ENCODE measurements around the gene MYO7B. TPM values are rescaled to one million over a fixed set of nuclear protein-coding genes. Genes with fewer than 3 reads are reported as not detected.

The MYO7B gene
- total RNA-seq, 2 experiments from 2014 or later, result 0.65 to 1.2 TPM

DNA sequence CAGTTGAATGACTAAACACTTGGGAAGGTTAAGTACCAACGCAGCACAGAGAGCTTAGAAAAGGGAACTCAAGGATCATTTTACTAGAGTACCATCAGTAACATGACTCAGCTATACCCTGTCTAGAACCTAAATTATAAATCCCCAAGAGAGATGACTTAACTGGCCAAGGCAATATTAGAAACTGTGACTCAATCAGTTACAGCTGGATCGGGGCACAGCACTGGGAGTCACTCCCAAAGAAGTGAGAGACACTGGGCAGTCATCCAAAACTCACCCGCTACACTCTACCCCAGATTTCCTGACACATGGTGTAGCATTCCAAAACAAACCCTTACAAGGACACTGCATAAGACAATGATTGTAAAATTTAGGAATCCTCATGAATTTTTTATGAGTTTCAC lies 26.9 kb upstream of the MYO7B start:
- peaks cover 53% of the 10 kb centered on the region for H3K4me1 Mint-ChIP-seq (ENCODE audit: low read depth)
- ChIA-PET POLR2A (interaction anchor here (2.3 kb wide), 1 partner anchor 9 kb away, joined by 4 read pairs; no protein-coding TSS in a partner anchor), CTCF (interaction anchor here (1.2 to 1.4 kb wide), 4 partner anchors 10 to 238 kb away, joined by 3 to 8 read pairs (median 4); no protein-coding TSS in a partner anchor)
- no peaks in the 10 kb centered on the region for H3K27me3 Mint-ChIP-seq
- H3K4me3 Mint-ChIP-seq, result no peak overlapping the region
- DNase-seq (no peak), ATAC-seq (no peak)
- H3K9me3 Mint-ChIP-seq, result no peaks in the 10 kb centered on the region
- H3K36me3 Mint-ChIP-seq (ENCODE audit: low read depth), result peaks cover 45% of the 10 kb centered on the region
- intact Hi-C loops (cut with micrococcal nuclease), result no loop called here
- TF ChIP-seq, protein P1, sequence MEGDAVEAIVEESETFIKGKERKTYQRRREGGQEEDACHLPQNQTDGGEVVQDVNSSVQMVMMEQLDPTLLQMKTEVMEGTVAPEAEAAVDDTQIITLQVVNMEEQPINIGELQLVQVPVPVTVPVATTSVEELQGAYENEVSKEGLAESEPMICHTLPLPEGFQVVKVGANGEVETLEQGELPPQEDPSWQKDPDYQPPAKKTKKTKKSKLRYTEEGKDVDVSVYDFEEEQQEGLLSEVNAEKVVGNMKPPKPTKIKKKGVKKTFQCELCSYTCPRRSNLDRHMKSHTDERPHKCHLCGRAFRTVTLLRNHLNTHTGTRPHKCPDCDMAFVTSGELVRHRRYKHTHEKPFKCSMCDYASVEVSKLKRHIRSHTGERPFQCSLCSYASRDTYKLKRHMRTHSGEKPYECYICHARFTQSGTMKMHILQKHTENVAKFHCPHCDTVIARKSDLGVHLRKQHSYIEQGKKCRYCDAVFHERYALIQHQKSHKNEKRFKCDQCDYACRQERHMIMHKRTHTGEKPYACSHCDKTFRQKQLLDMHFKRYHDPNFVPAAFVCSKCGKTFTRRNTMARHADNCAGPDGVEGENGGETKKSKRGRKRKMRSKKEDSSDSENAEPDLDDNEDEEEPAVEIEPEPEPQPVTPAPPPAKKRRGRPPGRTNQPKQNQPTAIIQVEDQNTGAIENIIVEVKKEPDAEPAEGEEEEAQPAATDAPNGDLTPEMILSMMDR (IDR thresholded peaks at IDR 0.05), result no peak
- H3K27ac Mint-ChIP-seq, result peak overlapping the region; percentile 8

DNA sequence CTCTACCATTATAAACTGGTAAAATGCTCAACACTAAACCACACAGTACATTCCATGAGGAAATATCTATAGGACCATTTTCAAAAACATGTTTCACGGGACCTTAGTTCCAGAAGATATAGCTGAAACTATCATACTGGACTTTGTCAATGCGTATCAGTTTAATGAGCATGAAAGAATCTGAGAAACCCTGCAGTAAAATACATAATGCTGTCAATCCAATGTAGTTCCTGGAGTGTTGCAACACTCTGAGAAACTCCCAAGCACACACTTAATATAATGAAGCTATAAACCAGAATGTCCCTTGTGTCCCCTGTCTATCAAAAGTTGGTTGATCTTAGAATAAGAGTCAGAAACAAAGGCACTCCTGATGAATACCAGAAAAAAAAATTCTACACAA lies 25.4 kb upstream of the MYO7B start:
- H3K27ac Mint-ChIP-seq, result peak overlapping the region; percentile 7
- peaks cover 66% of the 10 kb centered on the region for H3K4me1 Mint-ChIP-seq (ENCODE audit: low read depth)
- no peak overlapping the region for H3K4me3 Mint-ChIP-seq
- intact Hi-C loops (cut with micrococcal nuclease), result no loop called here
- H3K27me3 Mint-ChIP-seq, result no peaks in the 10 kb centered on the region
- TF ChIP-seq, protein P1 (IDR thresholded peaks at IDR 0.05), result no peak
- H3K36me3 Mint-ChIP-seq (ENCODE audit: low read depth), result peaks cover 45% of the 10 kb centered on the region
- DNase-seq (no peak), ATAC-seq (no peak)
- H3K9me3 Mint-ChIP-seq, result no peaks in the 10 kb centered on the region
- ChIA-PET CTCF (no interaction called here), POLR2A (interaction anchor here (1.5 kb wide), 1 partner anchor 16 kb away, joined by 3 read pairs; the partner anchor contains the start of gene IWS1)

- ATAC-seq (no peak), DNase-seq (no peak)
- peaks cover 74% of the 10 kb centered on the region for H3K4me1 Mint-ChIP-seq (ENCODE audit: low read depth)
- no peak overlapping the region for H3K4me3 Mint-ChIP-seq
- TF ChIP-seq, protein P1 (IDR thresholded peaks at IDR 0.05), result no peak
- ChIA-PET POLR2A (interaction anchor here (1.5 kb wide), 1 partner anchor 15 kb away, joined by 3 read pairs; the partner anchor contains the start of gene IWS1), CTCF (interaction anchor here (1.7 to 3.0 kb wide), 2 partner anchors 32 to 80 kb away, joined by 5 to 11 read pairs; no protein-coding TSS in a partner anchor)
- H3K27me3 Mint-ChIP-seq, result no peaks in the 10 kb centered on the region
- intact Hi-C loops (cut with micrococcal nuclease), result no loop called here
- H3K9me3 Mint-ChIP-seq, result no peaks in the 10 kb centered on the region
- peaks cover 48% of the 10 kb centered on the region for H3K36me3 Mint-ChIP-seq (ENCODE audit: low read depth)
- no peak overlapping the region for H3K27ac Mint-ChIP-seq
These were observed 24.3 kb upstream of the MYO7B start for GRCh38 chr2:127511090-127511695.

DNA sequence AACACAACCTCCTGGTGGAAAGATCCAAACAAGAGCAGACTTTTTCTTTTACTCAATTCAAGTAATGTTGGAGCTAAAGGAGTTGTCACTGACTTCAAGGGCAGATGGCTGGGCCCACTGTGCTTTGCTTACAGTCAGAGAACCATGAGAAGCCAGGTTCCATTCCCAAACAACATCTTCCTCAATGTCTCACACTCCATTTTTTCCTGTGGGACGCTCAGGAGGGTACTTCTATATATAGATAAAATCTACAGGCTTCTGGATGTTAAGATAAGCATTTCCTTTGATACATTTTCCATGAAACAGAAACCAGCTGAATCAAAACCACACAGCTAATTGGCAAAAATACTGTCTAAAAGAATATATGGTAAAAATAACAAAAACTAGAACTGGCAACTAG lies 23.6 kb upstream of the MYO7B start:
- Mint-ChIP-seq H3K9me3 (no peaks in the 10 kb centered on the region), H3K36me3 (ENCODE audit: low read depth) (peaks cover 51% of the 10 kb centered on the region), H3K27ac (peak overlapping the region; percentile 21), H3K4me1 (ENCODE audit: low read depth) (peaks cover 78% of the 10 kb centered on the region), H3K27me3 (no peaks in the 10 kb centered on the region), H3K4me3 (no peak overlapping the region)
- POLR2A ChIA-PET, result interaction anchor here (0.9 kb wide), 1 partner anchor 32 kb away, joined by 3 read pairs; no protein-coding TSS in a partner anchor
- CTCF ChIA-PET, result interaction anchor here (1.7 to 3.0 kb wide), 2 partner anchors 33 to 79 kb away, joined by 5 to 11 read pairs; no protein-coding TSS in a partner anchor
- intact Hi-C loops (cut with micrococcal nuclease), result no loop called here
- TF ChIP-seq, protein P1 (IDR thresholded peaks at IDR 0.05), result no peak
- no peak for ATAC-seq
- no peak for DNase-seq

DNA sequence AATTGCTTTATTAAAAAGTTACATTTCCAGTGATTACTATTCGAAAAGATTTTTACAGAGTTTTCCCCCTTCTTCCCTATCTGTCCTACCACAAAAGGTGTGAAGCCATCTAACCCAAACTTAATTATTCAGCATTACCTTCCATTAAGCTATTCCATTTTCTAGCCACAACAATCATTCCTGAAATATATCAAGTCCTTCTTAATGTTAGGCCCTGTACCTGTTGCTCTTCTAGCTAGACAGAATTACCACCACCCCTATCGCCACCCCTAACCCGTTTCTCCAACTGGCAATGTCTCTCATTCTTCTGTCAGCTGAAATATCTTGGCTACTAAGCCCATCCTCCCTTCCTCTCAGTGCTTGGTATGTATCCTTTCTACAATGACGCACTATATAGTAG lies 23.1 kb upstream of the MYO7B start:
- CTCF ChIA-PET, result interaction anchor here (1.7 to 3.0 kb wide), 2 partner anchors 33 to 79 kb away, joined by 5 to 11 read pairs; no protein-coding TSS in a partner anchor
- no peak for DNase-seq

More for the DNA sequence above, 23.1 kb upstream of the MYO7B start:
- Mint-ChIP-seq H3K36me3 (ENCODE audit: low read depth) (peaks cover 56% of the 10 kb centered on the region), H3K27ac (peak overlapping the region; percentile 27), H3K4me3 (no peak overlapping the region), H3K4me1 (ENCODE audit: low read depth) (peaks cover 81% of the 10 kb centered on the region), H3K9me3 (no peaks in the 10 kb centered on the region), H3K27me3 (no peaks in the 10 kb centered on the region)
- intact Hi-C loops (cut with micrococcal nuclease), result no loop called here
- TF ChIP-seq, protein P1 (IDR thresholded peaks at IDR 0.05), result no peak
- ATAC-seq, result no peak
- POLR2A ChIA-PET, result interaction anchor here (0.9 kb wide), 1 partner anchor 33 kb away, joined by 3 read pairs; no protein-coding TSS in a partner anchor
